ENCODE results near the gene CPHXL. TPM values are rescaled to one million over a fixed set of nuclear protein-coding genes. Genes with fewer than 3 reads are reported as not detected.

The CPHXL gene
- not detected for total RNA-seq

- DNase-seq: no peak
- ChIA-PET POLR2A (no interaction called here), CTCF (no interaction called here)
- Mint-ChIP-seq H3K4me3 (no peak within 1 kb of the TSS), H3K36me3 (ENCODE audit: low read depth) (no peaks in the 10 kb centered on the region), H3K4me1 (ENCODE audit: low read depth) (no peaks in the 10 kb centered on the region), H3K27ac (no peak within 1 kb of the TSS), H3K9me3 (ENCODE audit: insufficient read depth) (no peaks in the 10 kb centered on the region), H3K27me3 (ENCODE audit: low read depth) (no peaks in the 10 kb centered on the region)
- no peak for ATAC-seq
These were observed at the start of gene CPHXL for GRCh38 chr16:75726390-75726789. Gene CPHXL (minus strand): TSS chr16:75726490. CDS start chr16:75726442, 48 bp downstream.

- Mint-ChIP-seq H3K4me3 (no peak overlapping the region), H3K4me1 (ENCODE audit: low read depth) (peaks cover 9% of the 10 kb centered on the region), H3K27ac (no peak overlapping the region), H3K9me3 (ENCODE audit: insufficient read depth) (no peaks in the 10 kb centered on the region), H3K27me3 (ENCODE audit: low read depth) (peaks cover 22% of the 10 kb centered on the region), H3K36me3 (ENCODE audit: low read depth) (no peaks in the 10 kb centered on the region)
- no peak for ATAC-seq
- CTCF ChIA-PET: interaction anchor here (2.6 to 2.7 kb wide), 2 partner anchors 8 to 11 kb away, joined by 9 to 10 read pairs; no protein-coding TSS in a partner anchor
- DNase-seq: no peak
- POLR2A ChIA-PET: no interaction called here
These were observed 47.9 kb upstream of the CPHXL start for GRCh38 chr16:75774197-75774596.

GRCh38 chr16:75770051-75770450 lies 43.8 kb upstream of the CPHXL start:
- DNase-seq (no peak), ATAC-seq (no peak)
- H3K4me3 Mint-ChIP-seq: no peak overlapping the region
- peaks cover 7% of the 10 kb centered on the region for H3K4me1 Mint-ChIP-seq (ENCODE audit: low read depth)
- ChIA-PET POLR2A (no interaction called here), CTCF (no interaction called here)
- no peaks in the 10 kb centered on the region for H3K36me3 Mint-ChIP-seq (ENCODE audit: low read depth)
- H3K9me3 Mint-ChIP-seq (ENCODE audit: insufficient read depth): no peaks in the 10 kb centered on the region
- H3K27ac Mint-ChIP-seq: no peak overlapping the region
- peaks cover 14% of the 10 kb centered on the region for H3K27me3 Mint-ChIP-seq (ENCODE audit: low read depth)

DNA sequence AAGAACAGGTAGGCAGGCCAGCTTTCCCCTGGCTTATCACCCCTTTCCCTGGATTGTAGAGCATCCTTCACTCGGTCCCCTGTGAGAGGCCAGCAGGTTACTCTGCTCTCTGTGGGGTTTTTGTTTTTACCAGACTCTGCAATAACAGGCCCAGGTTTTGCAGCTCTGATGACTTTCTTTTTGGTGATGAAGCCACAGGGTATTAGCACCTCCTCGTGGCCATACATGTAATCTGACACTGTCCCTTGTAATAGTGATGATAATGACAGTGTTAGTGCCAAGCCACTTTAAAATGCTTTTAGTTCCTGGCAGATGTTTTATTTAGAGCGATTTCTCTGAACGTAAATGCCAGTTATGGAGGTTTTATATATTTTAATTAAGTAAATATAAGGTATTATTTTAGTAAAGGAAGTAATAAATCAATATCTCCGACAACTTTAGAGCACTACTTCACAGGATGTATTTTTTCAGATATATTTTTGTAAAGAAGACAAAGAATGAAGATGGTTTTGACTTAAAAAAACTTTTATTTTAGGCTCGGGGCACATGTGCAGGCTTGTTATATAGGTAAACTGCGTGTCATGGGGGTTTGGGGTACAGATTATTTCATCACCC lies 38.0 kb upstream of the CPHXL start:
- peaks cover 14% of the 10 kb centered on the region for H3K27me3 Mint-ChIP-seq (ENCODE audit: low read depth)
- H3K4me1 Mint-ChIP-seq (ENCODE audit: low read depth): no peaks in the 10 kb centered on the region
- no peaks in the 10 kb centered on the region for H3K9me3 Mint-ChIP-seq (ENCODE audit: insufficient read depth)
- CTCF ChIA-PET: interaction anchor here (0.5 to 2.0 kb wide), 23 partner anchors 9 to 564 kb away, joined by 3 to 24 read pairs (median 4); partner anchors contain the start of genes ADAT1, CFDP1, GABARAPL2 and KARS1
- peak; percentile 96 for ATAC-seq
- no peak overlapping the region for H3K4me3 Mint-ChIP-seq
- POLR2A ChIA-PET: interaction anchor here (2.9 kb wide), 1 partner anchor 116 kb away, joined by 10 read pairs; the partner anchor contains the start of genes KARS1 and TERF2IP
- no peak overlapping the region for H3K27ac Mint-ChIP-seq
- no peaks in the 10 kb centered on the region for H3K36me3 Mint-ChIP-seq (ENCODE audit: low read depth)
- DNase-seq: peak; percentile 74

GRCh38 chr16:75763204-75763603 lies 36.9 kb upstream of the CPHXL start:
- ATAC-seq (no peak), DNase-seq (no peak)
- Mint-ChIP-seq H3K4me3 (no peak overlapping the region), H3K27ac (no peak overlapping the region), H3K4me1 (ENCODE audit: low read depth) (peaks cover 1% of the 10 kb centered on the region), H3K36me3 (ENCODE audit: low read depth) (no peaks in the 10 kb centered on the region), H3K9me3 (ENCODE audit: insufficient read depth) (no peaks in the 10 kb centered on the region), H3K27me3 (ENCODE audit: low read depth) (peaks cover 14% of the 10 kb centered on the region)
- CTCF ChIA-PET: interaction anchor here (0.8 to 2.0 kb wide), 18 partner anchors 10 to 563 kb away, joined by 3 to 24 read pairs (median 4); partner anchors contain the start of genes ADAT1, CFDP1, KARS1 and TERF2IP
- POLR2A ChIA-PET: interaction anchor here (2.9 kb wide), 1 partner anchor 115 kb away, joined by 10 read pairs; the partner anchor contains the start of genes KARS1 and TERF2IP

GRCh38 chr16:75762746-75763145 lies 36.5 kb upstream of the CPHXL start:
- POLR2A ChIA-PET: interaction anchor here (2.9 kb wide), 1 partner anchor 115 kb away, joined by 10 read pairs; the partner anchor contains the start of genes KARS1 and TERF2IP
- no peak overlapping the region for H3K4me3 Mint-ChIP-seq
- H3K9me3 Mint-ChIP-seq (ENCODE audit: insufficient read depth): no peaks in the 10 kb centered on the region
- peaks cover 14% of the 10 kb centered on the region for H3K27me3 Mint-ChIP-seq (ENCODE audit: low read depth)
- H3K36me3 Mint-ChIP-seq (ENCODE audit: low read depth): no peaks in the 10 kb centered on the region
- H3K4me1 Mint-ChIP-seq (ENCODE audit: low read depth): peaks cover 2% of the 10 kb centered on the region
- DNase-seq: no peak
- no peak overlapping the region for H3K27ac Mint-ChIP-seq
- CTCF ChIA-PET: interaction anchor here (1.5 kb wide), 1 partner anchor 11 kb away, joined by 10 read pairs; no protein-coding TSS in a partner anchor
- ATAC-seq: no peak

- H3K4me3 Mint-ChIP-seq: no peak overlapping the region
- CTCF ChIA-PET: no interaction called here
- DNase-seq (no peak), ATAC-seq (no peak)
- no peak overlapping the region for H3K27ac Mint-ChIP-seq
- peaks cover 2% of the 10 kb centered on the region for H3K4me1 Mint-ChIP-seq (ENCODE audit: low read depth)
- H3K27me3 Mint-ChIP-seq (ENCODE audit: low read depth): peaks cover 9% of the 10 kb centered on the region
- H3K9me3 Mint-ChIP-seq (ENCODE audit: insufficient read depth): no peaks in the 10 kb centered on the region
- no peaks in the 10 kb centered on the region for H3K36me3 Mint-ChIP-seq (ENCODE audit: low read depth)
- POLR2A ChIA-PET: no interaction called here
These were observed 34.8 kb upstream of the CPHXL start for GRCh38 chr16:75761108-75761507.

DNA sequence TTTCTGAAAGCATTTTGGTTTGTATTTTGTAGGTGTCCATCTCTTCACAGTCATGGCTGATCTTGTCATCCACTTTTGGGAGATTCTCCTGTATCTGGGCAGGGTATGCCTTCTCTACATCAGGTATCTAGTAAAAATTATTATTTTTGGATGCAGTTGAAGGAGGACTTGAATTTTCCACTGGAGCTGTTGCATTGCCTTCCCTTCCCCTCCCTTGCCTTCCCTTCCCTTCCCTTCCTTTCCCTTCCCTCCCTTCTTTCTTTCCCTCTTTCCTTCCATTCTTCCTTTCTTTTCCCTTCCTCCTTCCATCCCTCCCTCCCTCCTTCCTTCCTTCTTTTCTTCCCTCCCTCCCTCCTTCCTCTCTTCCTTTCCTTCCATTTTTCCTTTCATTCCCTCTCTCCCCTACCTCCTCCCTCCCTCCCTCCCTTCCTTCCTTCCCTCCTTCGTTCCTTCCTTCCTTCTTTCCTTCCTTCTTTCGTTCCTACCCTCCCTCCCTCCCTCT lies 33.8 kb upstream of the CPHXL start:
- Mint-ChIP-seq H3K4me1 (ENCODE audit: low read depth) (peaks cover 2% of the 10 kb centered on the region), H3K36me3 (ENCODE audit: low read depth) (no peaks in the 10 kb centered on the region), H3K4me3 (no peak overlapping the region), H3K27ac (no peak overlapping the region), H3K9me3 (ENCODE audit: insufficient read depth) (no peaks in the 10 kb centered on the region), H3K27me3 (ENCODE audit: low read depth) (peaks cover 7% of the 10 kb centered on the region)
- ChIA-PET POLR2A (no interaction called here), CTCF (interaction anchor here (1.0 kb wide), 1 partner anchor 109 kb away, joined by 3 read pairs; no protein-coding TSS in a partner anchor)
- ATAC-seq (no peak), DNase-seq (no peak)

DNA sequence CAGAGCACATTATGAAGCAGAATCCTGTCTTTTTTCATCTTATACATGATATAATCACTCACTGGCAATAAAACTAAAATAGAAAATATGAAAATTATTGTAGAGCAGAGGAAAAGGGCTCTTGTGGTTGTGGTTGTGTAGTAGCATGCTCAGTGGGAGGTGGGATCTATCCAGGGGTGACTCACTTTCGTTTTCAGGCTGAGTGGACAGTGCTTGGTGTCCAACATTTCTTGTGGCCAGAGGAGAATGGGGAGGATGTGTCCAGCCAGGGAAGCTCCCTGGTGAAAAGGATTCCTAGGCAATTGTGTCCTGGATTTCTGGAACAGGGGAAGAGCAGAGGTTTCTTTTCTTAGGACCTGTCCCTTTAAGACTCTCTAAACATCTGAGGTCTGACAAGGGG lies 31.9 kb upstream of the CPHXL start:
- Mint-ChIP-seq H3K4me3 (no peak overlapping the region), H3K4me1 (ENCODE audit: low read depth) (peaks cover 2% of the 10 kb centered on the region), H3K27me3 (ENCODE audit: low read depth) (peaks cover 3% of the 10 kb centered on the region), H3K9me3 (ENCODE audit: insufficient read depth) (no peaks in the 10 kb centered on the region), H3K27ac (no peak overlapping the region), H3K36me3 (ENCODE audit: low read depth) (no peaks in the 10 kb centered on the region)
- ChIA-PET POLR2A (no interaction called here), CTCF (no interaction called here)
- DNase-seq (no peak), ATAC-seq (no peak)

DNA sequence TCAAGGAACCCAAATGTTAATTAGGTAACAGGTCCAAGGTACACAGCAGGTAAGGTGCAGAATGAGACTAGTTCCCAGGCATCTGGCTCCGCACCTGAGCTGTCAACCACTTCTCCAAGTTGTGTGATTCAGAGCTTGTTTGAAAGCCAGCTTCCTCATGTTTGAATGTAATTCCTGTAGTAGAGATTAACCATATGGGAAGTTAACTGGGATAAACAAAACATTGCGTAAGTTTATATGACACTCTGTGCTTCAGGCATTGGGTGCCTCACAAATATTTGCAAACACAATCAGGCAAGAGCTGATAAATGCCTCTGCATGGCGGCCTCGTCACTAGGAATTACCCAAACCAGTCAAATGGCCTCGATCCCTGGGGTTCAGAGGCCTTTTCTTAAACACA lies 27.9 kb upstream of the CPHXL start:
- Mint-ChIP-seq H3K4me1 (ENCODE audit: low read depth) (peaks cover 2% of the 10 kb centered on the region), H3K36me3 (ENCODE audit: low read depth) (no peaks in the 10 kb centered on the region), H3K9me3 (ENCODE audit: insufficient read depth) (no peaks in the 10 kb centered on the region), H3K27ac (no peak overlapping the region), H3K27me3 (ENCODE audit: low read depth) (no peaks in the 10 kb centered on the region), H3K4me3 (no peak overlapping the region)
- ChIA-PET POLR2A (no interaction called here), CTCF (no interaction called here)
- DNase-seq: no peak
- no peak for ATAC-seq

- no peak overlapping the region for H3K4me3 Mint-ChIP-seq
- ChIA-PET POLR2A (no interaction called here), CTCF (no interaction called here)
- H3K27ac Mint-ChIP-seq: no peak overlapping the region
- no peaks in the 10 kb centered on the region for H3K4me1 Mint-ChIP-seq (ENCODE audit: low read depth)
- DNase-seq (no peak), ATAC-seq (no peak)
- no peaks in the 10 kb centered on the region for H3K9me3 Mint-ChIP-seq (ENCODE audit: insufficient read depth)
- no peaks in the 10 kb centered on the region for H3K36me3 Mint-ChIP-seq (ENCODE audit: low read depth)
- H3K27me3 Mint-ChIP-seq (ENCODE audit: low read depth): peaks cover 4% of the 10 kb centered on the region
These were observed 24.2 kb upstream of the CPHXL start for GRCh38 chr16:75750528-75750927.

DNA sequence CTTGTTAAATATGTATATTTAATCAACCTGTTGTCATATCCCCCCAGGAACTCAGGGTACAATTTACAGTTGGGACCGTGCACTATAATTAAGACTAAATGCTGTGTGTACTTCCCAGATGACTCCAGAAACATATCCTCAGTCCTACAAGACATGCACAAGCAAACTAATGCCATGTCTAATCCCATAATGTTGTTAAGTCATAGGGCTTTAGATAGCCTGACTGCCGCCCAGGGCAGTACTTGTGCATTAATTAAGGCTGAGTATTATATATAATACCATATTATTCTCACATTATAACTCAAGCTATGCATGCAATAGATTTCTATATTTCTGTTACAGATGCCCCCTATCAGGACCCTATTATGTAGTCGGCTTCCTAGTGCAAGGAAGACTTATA lies 20.1 kb upstream of the CPHXL start:
- Mint-ChIP-seq H3K27me3 (ENCODE audit: low read depth) (peaks cover 8% of the 10 kb centered on the region), H3K9me3 (ENCODE audit: insufficient read depth) (peaks cover 21% of the 10 kb centered on the region), H3K36me3 (ENCODE audit: low read depth) (peaks cover 5% of the 10 kb centered on the region), H3K4me1 (ENCODE audit: low read depth) (no peaks in the 10 kb centered on the region), H3K4me3 (no peak overlapping the region), H3K27ac (no peak overlapping the region)
- no peak for DNase-seq
- no peak for ATAC-seq
- ChIA-PET POLR2A (no interaction called here), CTCF (no interaction called here)
